Adrenal gland (tissue), 12 donors: ENCODE measurements around the gene MCF2L. TPM values are rescaled to one million over a fixed set of nuclear protein-coding genes. Genes with fewer than 3 reads are reported as not detected.

ENCODE experiments used
- DNase-seq, 7 donors: peaks; one replicate each; pipeline ENCODE4 v3.0.0-alpha.2; 2019 to 2020
- H3K27ac ChIP-seq, 5 donors: fragments of 200-600 bp; sonication (generic) in 4 of 5; 1 replicate in 3 of 5; 2 replicates in 2 of 5; pipeline versions ENCODE4 v1.5.1 to v1.8.0; 2016 to 2020; ENCODE audit warnings: mild to moderate bottlenecking in 1 of 5
- H3K27me3 ChIP-seq: fragments of 200-600 bp; 2 replicates; pipeline ENCODE4 v1.8.0; 2021
- H3K36me3 ChIP-seq, 2 donors: fragments of 200-600 bp; replicated peaks in 1 of 2; 1 replicate in 1 of 2; 2 replicates in 1 of 2; pipeline versions ENCODE4 v1.5.1 to v1.8.0; 2018 to 2022
- H3K4me1 ChIP-seq, 2 donors: fragments of 200-600 bp; replicated peaks in 1 of 2; 1 replicate in 1 of 2; 2 replicates in 1 of 2; pipeline versions ENCODE4 v1.5.1 to v1.8.0; 2018 to 2021
- H3K4me3 ChIP-seq, 4 donors: fragments of 200-600 bp; sonication (generic) in 3 of 4; one replicate each; pipeline ENCODE4 v1.5.1; 2016 to 2018
- H3K9me3 ChIP-seq, 3 donors: fragments of 200-600 bp; sonication (generic) in 1 of 3; replicated peaks in 1 of 3; 1 replicate in 2 of 3; 2 replicates in 1 of 3; pipeline versions ENCODE4 v1.5.1 to v1.8.0; 2016 to 2021
- POLR2A ChIP-seq, 2 donors: fragments of 450-650 bp; IDR thresholded peaks; one replicate each; pipeline ENCODE4 v1.6.1; 2017; ENCODE audit warnings: antibody characterized with exemption in 2 of 2, mild to moderate bottlenecking in 2 of 2, moderate library complexity in 1 of 2
- WGBS, 4 donors: extraction: QIAGEN DNeasy Blood & Tissue Kit in 2 of 4; methylation state at CpG; one replicate each; pipeline versions ENCODE4 v1.1.5 to v1.1.7; 2013 to 2017; 5-methylcytosine and 5-hydroxymethylcytosine counted together
- intact Hi-C, 2 donors: fragments of 100-400 bp; cut with DNase I; formaldehyde crosslinking; loops; one replicate each; pipeline versions ENCODE4 v1.14.1 to v1.15.0; 2022 to 2023
- polyA plus RNA-seq, 3 donors: library from polyadenylated mRNA; stranded (reverse); fragments of 200-250 nt in 2 of 3; fragments of 350-450 nt in 1 of 3; fragmentation: Illumina TruSeq in 1 of 3; extraction: RNeasy Lipid Tissue Mini Kit (QIAGEN cat#74804) in 1 of 3; gene quantifications; one replicate each; pipeline ENCODE4 v1.2.3, GENCODE V29; 2013 to 2014
- total RNA-seq, 9 donors: library from RNA; depleted of rRNA in 4 of 9; stranded (reverse); fragments of >200 nt in 4 of 9; fragments of 120-200 nt in 1 of 9; fragmentation: NEBNext Ultra II Directional in 1 of 9; extraction: Animal tissue kit (Norgen Biotek cat#: 25700) in 1 of 9; gene quantifications; one replicate each; pipeline versions ENCODE4 v1.1.0 to v1.2.4, GENCODE V29; 2013 to 2023
- TF ChIP-seq, protein P1 (sequence below), 6 experiments: fragments of 450-650 bp in 4 of 6; fragments of 200-600 bp in 2 of 6; sonication (generic) in 1 of 6; IDR thresholded peaks; 1 replicate in 5 of 6; 2 replicates in 1 of 6; pipeline versions ENCODE4 v1.5.1 to v1.8.0; 2016 to 2021; ENCODE audit warnings: antibody characterized with exemption in 6 of 6, mild to moderate bottlenecking in 2 of 6, moderate library complexity in 1 of 6
- donor health status: healthy with polysubstance abuse.
- donor health status: Bipolar disorder and iron deficiency.
- donor health status: DM: yes; HTN: yes; CAD: no.
- donor health status: DM: no; HTN: no; CAD: no.
- donor health status: DM: no; HTN: no; CAD: no.
- donor health status: DM: yes; HTN: yes; CAD: no.

Gene MCF2L
- total and polyA plus RNA-seq, 12 donors: 7.6 to 49.0 (median 15.3) TPM

GRCh38 chr13:112958127-112958989 is 10.7 kb upstream of the MCF2L start:
- Histone ChIP-seq H3K9me3 (no peaks in the 10 kb centered on the region), H3K4me3 (no peak overlapping the region), H3K27ac (peak overlapping the region in 2 of 5 donors; percentile 68 to 80), H3K4me1 (no peaks in the 10 kb centered on the region), H3K36me3 (no peaks in the 10 kb centered on the region), H3K27me3 (no peaks in the 10 kb centered on the region)
- intact Hi-C loops: no loop called here
- peak in 2 of 7 donors; percentile 6 to 8 for DNase-seq
- 74 to 81% (median 79%) methylated on average over 23 to 29 of the region's 29 CpGs for WGBS, 4 donors
- TF ChIP-seq, protein P1, sequence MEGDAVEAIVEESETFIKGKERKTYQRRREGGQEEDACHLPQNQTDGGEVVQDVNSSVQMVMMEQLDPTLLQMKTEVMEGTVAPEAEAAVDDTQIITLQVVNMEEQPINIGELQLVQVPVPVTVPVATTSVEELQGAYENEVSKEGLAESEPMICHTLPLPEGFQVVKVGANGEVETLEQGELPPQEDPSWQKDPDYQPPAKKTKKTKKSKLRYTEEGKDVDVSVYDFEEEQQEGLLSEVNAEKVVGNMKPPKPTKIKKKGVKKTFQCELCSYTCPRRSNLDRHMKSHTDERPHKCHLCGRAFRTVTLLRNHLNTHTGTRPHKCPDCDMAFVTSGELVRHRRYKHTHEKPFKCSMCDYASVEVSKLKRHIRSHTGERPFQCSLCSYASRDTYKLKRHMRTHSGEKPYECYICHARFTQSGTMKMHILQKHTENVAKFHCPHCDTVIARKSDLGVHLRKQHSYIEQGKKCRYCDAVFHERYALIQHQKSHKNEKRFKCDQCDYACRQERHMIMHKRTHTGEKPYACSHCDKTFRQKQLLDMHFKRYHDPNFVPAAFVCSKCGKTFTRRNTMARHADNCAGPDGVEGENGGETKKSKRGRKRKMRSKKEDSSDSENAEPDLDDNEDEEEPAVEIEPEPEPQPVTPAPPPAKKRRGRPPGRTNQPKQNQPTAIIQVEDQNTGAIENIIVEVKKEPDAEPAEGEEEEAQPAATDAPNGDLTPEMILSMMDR (IDR thresholded peaks at IDR 0.05): no peak
- TF ChIP-seq POLR2A (IDR thresholded peaks at IDR 0.05): no peak

DNA sequence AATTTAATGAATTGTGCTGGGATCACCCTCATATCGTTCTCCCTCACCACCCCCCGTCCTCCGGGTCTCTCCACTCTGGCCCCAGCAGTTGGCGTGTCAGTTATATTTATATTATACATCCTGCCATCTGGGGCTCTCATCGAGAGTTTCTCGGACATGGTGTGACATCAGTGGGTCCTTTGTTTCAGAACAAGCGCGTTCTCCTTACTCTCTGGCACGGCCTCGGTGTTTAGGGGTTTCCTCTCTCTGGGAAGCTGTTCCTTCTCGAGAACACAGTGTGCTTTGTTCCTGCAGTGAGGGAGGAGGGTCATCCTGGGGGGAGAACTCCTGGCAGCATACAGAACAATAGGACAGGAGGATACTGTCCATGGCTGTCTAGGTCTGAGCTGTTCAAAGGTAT is 9.8 kb upstream of the MCF2L start:
- Histone ChIP-seq H3K27ac (peak overlapping the region in 2 of 5 donors; percentile 30 to 70), H3K36me3 (no peaks in the 10 kb centered on the region), H3K9me3 (no peaks in the 10 kb centered on the region), H3K27me3 (no peaks in the 10 kb centered on the region), H3K4me3 (no peak overlapping the region), H3K4me1 (no peaks in the 10 kb centered on the region)
- TF ChIP-seq, protein P1 (IDR thresholded peaks at IDR 0.05): no peak
- no peak for TF ChIP-seq POLR2A (IDR thresholded peaks at IDR 0.05)
- 56 to 66% (median 60%) methylated on average over 11 of the region's 11 CpGs for WGBS, 4 donors
- intact Hi-C loops: no loop called here
- DNase-seq: peak in 5 of 7 donors; percentile 34 to 81 (median 52)

GRCh38 chr13:112959701-112960542 is 9.1 kb upstream of the MCF2L start:
- no peaks in the 10 kb centered on the region for H3K36me3 ChIP-seq
- intact Hi-C loops: no loop called here
- no peaks in the 10 kb centered on the region for H3K4me1 ChIP-seq
- no peaks in the 10 kb centered on the region for H3K9me3 ChIP-seq
- TF ChIP-seq, protein P1 (IDR thresholded peaks at IDR 0.05): no peak
- TF ChIP-seq POLR2A (IDR thresholded peaks at IDR 0.05): no peak
- H3K4me3 ChIP-seq: no peak overlapping the region
- no peaks in the 10 kb centered on the region for H3K27me3 ChIP-seq
- peak in 1 of 7 donors; percentile 8 for DNase-seq
- peak overlapping the region in 2 of 5 donors; percentile 30 to 70 for H3K27ac ChIP-seq
- 81 to 88% (median 85%) methylated on average over 10 to 30 of the region's 30 CpGs for WGBS, 4 donors

DNA sequence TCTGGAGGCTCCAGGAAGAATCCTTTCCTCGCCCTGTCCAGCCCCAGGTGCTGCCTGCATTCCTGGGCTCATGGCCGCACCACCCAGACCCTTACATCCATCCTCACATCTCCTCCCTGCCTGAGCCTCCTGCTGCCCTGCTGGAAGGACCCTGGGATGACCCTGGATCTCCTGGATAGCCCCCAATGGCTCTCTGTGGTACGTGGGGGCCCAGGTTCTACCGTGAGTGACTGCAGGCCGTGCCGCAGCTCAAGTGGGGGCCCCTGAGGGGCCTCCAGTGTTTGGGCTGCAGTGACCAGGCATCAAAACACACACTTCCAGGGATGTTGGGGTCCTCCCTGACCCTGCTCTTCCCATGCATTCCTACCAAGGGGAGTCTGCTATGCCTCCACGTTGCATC is 8.3 kb upstream of the MCF2L start:
- H3K27me3 ChIP-seq: no peaks in the 10 kb centered on the region
- H3K4me1 ChIP-seq: no peaks in the 10 kb centered on the region
- no peak overlapping the region for H3K27ac ChIP-seq
- WGBS, 4 donors: 79 to 95% (median 86%) methylated on average over 3 to 7 of the region's 7 CpGs
- DNase-seq: peak in 2 of 7 donors; percentile 2 to 30
- no peaks in the 10 kb centered on the region for H3K36me3 ChIP-seq
- H3K4me3 ChIP-seq: no peak overlapping the region
- TF ChIP-seq, protein P1 (IDR thresholded peaks at IDR 0.05): no peak
- no peak for TF ChIP-seq POLR2A (IDR thresholded peaks at IDR 0.05)
- intact Hi-C loops: no loop called here
- no peaks in the 10 kb centered on the region for H3K9me3 ChIP-seq
